IMR-90 (cell line): ENCODE data around the gene WNK1. TPM values are rescaled to one million over a fixed set of nuclear protein-coding genes. Genes with fewer than 3 reads are reported as not detected.
A peak's percentile ranks its signal among the peaks of the same experiment; 100 is the strongest.

Experiments
- ATAC-seq: fragments of 200-7000 bp; cut with Tn5 transposase; 2 replicates; pipeline ENCODE4 v1.9.1; 2020; ENCODE audit warnings: low read depth, mild to moderate bottlenecking, moderate library complexity
- BruUV-seq: library from RNA; stranded (reverse); fragments of 400-500 nt; replicated peaks from 2 replicates; lab custom pipeline; 2021; lab: Mats Ljungman, UMichigan
- CTCF ChIA-PET: fragments of 300-600 bp; formaldehyde crosslinking; extraction: SDS; loops from one replicate; lab custom pipeline; 2021; ENCODE audit warnings: antibody characterized with exemption; lab: Yijun Ruan, JAX
- POLR2A ChIA-PET: fragments of 300-600 bp; sonication (Branson Sonifier 250); formaldehyde crosslinking; loops from one replicate; lab custom pipeline; 2022; ENCODE audit warnings: antibody characterized with exemption; ENCODE audit not compliant: unreplicated experiment; lab: Charles Lee
- DNase-seq: peaks from one replicate; pipeline ENCODE4 v3.0.0; 2013
- H2AFZ ChIP-seq: replicated peaks from 2 replicates; pipeline ENCODE3; 2013; ENCODE audit warnings: low read length, mild to moderate bottlenecking; ENCODE audit not compliant: poor library complexity
- H2AK5ac ChIP-seq: 2 replicates; pipeline ENCODE4 v1.6.1; 2013; ENCODE audit warnings: low read depth, low read length, inconsistent platforms
- H2AK9ac ChIP-seq: replicated peaks from 2 replicates; pipeline ENCODE3; 2013; ENCODE audit warnings: mild to moderate bottlenecking, low read depth, low read length, moderate library complexity; ENCODE audit not compliant: poor library complexity
- H2BK120ac ChIP-seq: 2 replicates; pipeline ENCODE4 v1.6.1; 2013; ENCODE audit warnings: low read depth, low read length, inconsistent platforms
- H2BK15ac ChIP-seq: 3 replicates; pipeline ENCODE4 v1.6.1; 2013; ENCODE audit warnings: low read depth, low read length, inconsistent platforms
- H2BK20ac ChIP-seq: 2 replicates; pipeline ENCODE4 v1.6.1; 2013; ENCODE audit warnings: low read depth, mild to moderate bottlenecking, inconsistent platforms, low read length, moderate library complexity
- H2BK5ac ChIP-seq: 2 replicates; pipeline ENCODE4 v1.6.1; 2013; ENCODE audit warnings: mild to moderate bottlenecking, low read depth, low read length, inconsistent platforms; ENCODE audit not compliant: poor library complexity, severe bottlenecking
- H3K14ac ChIP-seq: replicated peaks from 2 replicates; pipeline ENCODE4 v1.6.1; 2013; ENCODE audit warnings: low read depth, low read length, inconsistent platforms
- H3K18ac ChIP-seq: 2 replicates; pipeline ENCODE4 v1.6.1; 2013; ENCODE audit warnings: low read depth, low read length, control low read depth
- H3K23ac ChIP-seq: 2 replicates; pipeline ENCODE4 v1.6.1; 2013; ENCODE audit warnings: low read depth, low read length, inconsistent platforms
- H3K27ac ChIP-seq: 2 replicates; pipeline ENCODE4 v1.5.1; 2013; ENCODE audit warnings: mild to moderate bottlenecking, control low read depth, low read length; ENCODE audit not compliant: insufficient read depth
- H3K27me3 ChIP-seq: 2 replicates; pipeline ENCODE4 v1.6.1; 2013; ENCODE audit warnings: low read length; ENCODE audit not compliant: control insufficient read depth, insufficient read depth
- H3K36me3 ChIP-seq: 2 replicates; pipeline ENCODE4 v1.6.1; 2013; ENCODE audit warnings: low read length, mixed read lengths; ENCODE audit not compliant: control insufficient read depth, insufficient read depth
- H3K4ac ChIP-seq: 2 replicates; pipeline ENCODE4 v1.6.1; 2013; ENCODE audit warnings: low read depth, low read length, inconsistent platforms
- H3K4me1 ChIP-seq: 2 replicates; pipeline ENCODE4 v1.6.1; 2013; ENCODE audit warnings: low read length, mixed read lengths; ENCODE audit not compliant: control insufficient read depth, insufficient read depth
- H3K4me2 ChIP-seq: 2 replicates; pipeline ENCODE4 v1.6.1; 2013; ENCODE audit warnings: low read depth, mild to moderate bottlenecking, control low read depth, low read length, moderate library complexity
- H3K4me3 ChIP-seq: 2 replicates; pipeline ENCODE4 v1.5.1; 2013; ENCODE audit warnings: low read depth, mild to moderate bottlenecking, control low read depth, low read length, moderate library complexity; ENCODE audit not compliant: insufficient read depth
- H3K56ac ChIP-seq: 2 replicates; pipeline ENCODE4 v1.6.1; 2013; ENCODE audit warnings: low read length, inconsistent platforms; ENCODE audit not compliant: insufficient read depth; ENCODE audit errors: extremely low read depth
- H3K79me1 ChIP-seq, 2 experiments: 2 replicates each; pipeline ENCODE4 v1.6.1; 2013; ENCODE audit warnings: low read length in 2 of 2, inconsistent platforms in 1 of 2, low read depth in 1 of 2
- H3K9ac ChIP-seq: 2 replicates; pipeline ENCODE4 v1.6.1; 2013; ENCODE audit warnings: low read depth, low read length, control low read depth
- H3K9me1 ChIP-seq: 2 replicates; pipeline ENCODE4 v1.6.1; 2013; ENCODE audit warnings: low read length, inconsistent platforms; ENCODE audit not compliant: insufficient read depth
- H3K9me3 ChIP-seq: 2 replicates; pipeline ENCODE4 v1.6.1; 2013; ENCODE audit warnings: low read length; ENCODE audit not compliant: control insufficient read depth, insufficient read depth
- H4K20me1 ChIP-seq: 2 replicates; pipeline ENCODE4 v1.6.1; 2013; ENCODE audit warnings: low read length, inconsistent platforms; ENCODE audit not compliant: insufficient read depth
- H4K5ac ChIP-seq: 2 replicates; pipeline ENCODE4 v1.6.1; 2013; ENCODE audit warnings: mild to moderate bottlenecking, low read depth, low read length, control low read depth
- H4K8ac ChIP-seq, 2 experiments: 2 replicates each; pipeline ENCODE4 v1.6.1; 2013; ENCODE audit warnings: low read depth in 2 of 2, low read length in 2 of 2, control low read depth in 1 of 2, inconsistent platforms in 1 of 2
- H4K91ac ChIP-seq: 2 replicates; pipeline ENCODE4 v1.6.1; 2013; ENCODE audit warnings: low read depth, low read length, inconsistent platforms; ENCODE audit not compliant: insufficient read depth
- BHLHE40 ChIP-seq: fragments of 150-350 bp; IDR thresholded peaks from 2 replicates; pipeline ENCODE4 v1.6.1; 2016; ENCODE audit warnings: mild to moderate bottlenecking, low read depth, low read length
- CEBPB ChIP-seq: IDR thresholded peaks from 2 replicates; pipeline ENCODE4 v1.6.1; 2012; ENCODE audit warnings: low read depth, low read length, improper control_type of control experiment
- CHD1 ChIP-seq: IDR thresholded peaks from 2 replicates; pipeline ENCODE4 v1.6.1; 2012; ENCODE audit warnings: low read depth, low read length, improper control_type of control experiment
- CTCF ChIP-seq: conservative IDR thresholded peaks from 2 replicates; pipeline ENCODE4 v1.5.1; 2012; ENCODE audit warnings: mild to moderate bottlenecking, low read depth, low read length, improper control_type of control experiment
- ELK1 ChIP-seq: fragments of 150-350 bp; IDR thresholded peaks from 2 replicates; pipeline ENCODE4 v1.6.1; 2016; ENCODE audit warnings: low read depth, mild to moderate bottlenecking, low read length, moderate library complexity, borderline replicate concordance
- FOS ChIP-seq: fragments of 150-350 bp; IDR thresholded peaks from 2 replicates; pipeline ENCODE4 v1.6.1; 2016; ENCODE audit warnings: low read depth, low read length
- MAFK ChIP-seq: IDR thresholded peaks from 2 replicates; pipeline ENCODE4 v1.6.1; 2012; ENCODE audit warnings: low read depth, low read length, improper control_type of control experiment
- MAZ ChIP-seq: IDR thresholded peaks from 2 replicates; pipeline ENCODE4 v1.6.1; 2012; ENCODE audit warnings: low read depth, mild to moderate bottlenecking, low read length, improper control_type of control experiment, moderate library complexity, borderline replicate concordance
- MXI1 ChIP-seq: IDR thresholded peaks from 2 replicates; pipeline ENCODE4 v1.6.1; 2012; ENCODE audit warnings: low read depth, mild to moderate bottlenecking, low read length, moderate library complexity, borderline replicate concordance
- NFE2L2 ChIP-seq: fragments of 150-350 bp; IDR thresholded peaks from 2 replicates; pipeline ENCODE4 v1.6.1; 2016; ENCODE audit warnings: low read depth, mild to moderate bottlenecking, low read length
- POLR2A ChIP-seq: IDR thresholded peaks from 2 replicates; pipeline ENCODE4 v1.6.1; 2012; ENCODE audit warnings: mild to moderate bottlenecking, low read depth, low read length
- RAD21 ChIP-seq: IDR thresholded peaks from 2 replicates; pipeline ENCODE4 v1.6.1; 2012; ENCODE audit warnings: low read length, improper control_type of control experiment
- RCOR1 ChIP-seq: IDR thresholded peaks from 2 replicates; pipeline ENCODE4 v1.6.1; 2012; ENCODE audit warnings: mild to moderate bottlenecking, low read length, improper control_type of control experiment; ENCODE audit not compliant: insufficient replicate concordance
- RFX5 ChIP-seq: IDR thresholded peaks from 2 replicates; pipeline ENCODE4 v1.8.0; 2012; ENCODE audit warnings: low read depth, mild to moderate bottlenecking, low read length, moderate library complexity
- SMC3 ChIP-seq: fragments of 150-350 bp; IDR thresholded peaks from 2 replicates; pipeline ENCODE4 v1.6.1; 2016; ENCODE audit warnings: low read depth, mild to moderate bottlenecking, antibody characterized with exemption, low read length, moderate library complexity
- USF2 ChIP-seq: fragments of 150-350 bp; IDR thresholded peaks from 2 replicates; pipeline ENCODE4 v1.6.1; 2017; ENCODE audit warnings: mild to moderate bottlenecking, antibody characterized with exemption, low read length, low read depth
- WGBS, 2 experiments: methylation state at CpG; one replicate each; pipeline versions ENCODE4 v1.1.5 to v1.1.7; 2013; ENCODE audit warnings: missing lambda C conversion rate in 2 of 2; ENCODE audit not compliant: insufficient read length in 1 of 2; ENCODE audit errors: extremely low coverage in 2 of 2; 5-methylcytosine and 5-hydroxymethylcytosine counted together
- dilution Hi-C: fragments of 300-500 bp; cut with HindIII; formaldehyde crosslinking; loops from one replicate; pipeline ENCODE4 v1.14.3; 2018; ENCODE audit warnings: low sequenced_read_pairs; ENCODE audit not compliant: unreplicated experiment
- in situ Hi-C: fragments of 300-500 bp; cut with MboI; formaldehyde crosslinking; loops from 3 replicates; pipeline ENCODE4 v1.14.3; 2019; ENCODE audit warnings: low sequenced_read_pairs, inconsistent platforms, mixed read lengths
- intact Hi-C: fragments of 100-400 bp; cut with micrococcal nuclease; formaldehyde crosslinking; loops from 2 replicates; pipeline ENCODE4 v1.10.0; 2022
- polyA plus RNA-seq, 3 experiments: library from polyadenylated mRNA; depleted of rRNA; stranded (reverse); fragments of >200 nt; gene quantifications; 2 replicates each; pipeline ENCODE4 v1.2.3, GENCODE V29; 2012; ENCODE audit warnings: low replicate concordance in 1 of 3
- total RNA-seq: library from RNA; depleted of rRNA; stranded (reverse); fragments of >200 nt; gene quantifications from 2 replicates; pipeline ENCODE4 v1.2.3, GENCODE V29; 2012

The WNK1 gene
- total and polyA plus RNA-seq, 2 of the 4 experiments (the other 2 are of a cell fraction) = 36.9 to 42.8 TPM

- Histone ChIP-seq H3K18ac (no peak overlapping the region), H2BK5ac (peak overlapping the region; percentile 3), H3K56ac (no peak overlapping the region), H3K4me2 (no peak overlapping the region), H4K8ac (no peak overlapping the region), H3K9me3 (no peaks in the 10 kb centered on the region), H2BK120ac (no peak overlapping the region), H2BK20ac (no peak overlapping the region), H3K23ac (no peak overlapping the region), H3K27ac (no peak overlapping the region), H4K5ac (no peak overlapping the region), H2BK15ac (no peak overlapping the region), H3K36me3 (peaks cover 39% of the 10 kb centered on the region), H2AFZ (no peak overlapping the region), H3K4me1 (peaks cover 3% of the 10 kb centered on the region; the same call in 1 of the 2 replicates), H2AK5ac (no peak overlapping the region), H3K4me3 (no peak overlapping the region), H3K9me1 (peaks cover 6% of the 10 kb centered on the region; the same call in 1 of the 2 replicates), H3K79me1 (peaks cover 9 to 35% of the 10 kb centered on the region in 2 experiments; a peak in 3 of 4 replicates), H4K91ac (no peak overlapping the region), H3K27me3 (no peaks in the 10 kb centered on the region), H3K14ac (no peak overlapping the region), H4K20me1 (no peaks in the 10 kb centered on the region), H3K9ac (no peak overlapping the region), H2AK9ac (no peak overlapping the region), H3K4ac (peak overlapping the region; percentile 51; the same call in 1 of the 2 replicates)
- ChIA-PET POLR2A (no interaction called here), CTCF (interaction anchor here (1.2 kb wide), 1 partner anchor 10 kb away, joined by 4 read pairs; no protein-coding TSS in a partner anchor)
- 100% methylated on average over 1 of the region's 4 CpGs; no CpG with 5 or more reads in 1 of the 2 experiments for WGBS, 2 experiments
- dilution Hi-C loops = no loop called here
- in situ Hi-C loops = no loop called here
- TF ChIP-seq MAZ = no peak
- no peak for TF ChIP-seq CTCF
- no peak for TF ChIP-seq BHLHE40
- TF ChIP-seq ELK1 = no peak
- no peak for TF ChIP-seq CEBPB
- no peak for TF ChIP-seq RFX5
- no peak for TF ChIP-seq USF2
- TF ChIP-seq RCOR1 = no peak
- TF ChIP-seq CHD1 = no peak
- TF ChIP-seq FOS = no peak
- no peak for TF ChIP-seq POLR2A
- no peak for TF ChIP-seq SMC3
- no peak for TF ChIP-seq NFE2L2
- TF ChIP-seq RAD21 = no peak
- TF ChIP-seq MAFK = no peak
- TF ChIP-seq MXI1 = no peak
- intact Hi-C loops = loop anchor here (10.0 kb wide), 1 partner anchor 323 kb away; no protein-coding TSS in a partner anchor
- BruUV-seq = no TSS peak
- ATAC-seq (no peak), DNase-seq (no peak)
Measured at GRCh38 chr12:897386-897785, 145.0 kb downstream of the WNK1 start.
